NCI-H2171 treated with DMSO at 0.1 percent for 48 hours (cell line): ENCODE data around the gene SYK.

Experiments used
- DNase-seq: peaks from one replicate; lab custom pipeline; 2025; lab: John Stamatoyannopoulos, UW

SYK gene

GRCh38 chr9:90946982-90947381 is 145.4 kb downstream of the SYK start:
- no peak for DNase-seq
